ENCODE measurements around the gene IGFBP7. TPM values are rescaled to one million over a fixed set of nuclear protein-coding genes. Genes with fewer than 3 reads are reported as not detected.

IGFBP7 gene
- total and polyA plus RNA-seq, 10 of the 15 experiments (the other 5 are each of a cell fraction or from before 2014, with no cell fraction given), result 0.69 to 1.9 (median 1.4) TPM; not detected in 5

DNA sequence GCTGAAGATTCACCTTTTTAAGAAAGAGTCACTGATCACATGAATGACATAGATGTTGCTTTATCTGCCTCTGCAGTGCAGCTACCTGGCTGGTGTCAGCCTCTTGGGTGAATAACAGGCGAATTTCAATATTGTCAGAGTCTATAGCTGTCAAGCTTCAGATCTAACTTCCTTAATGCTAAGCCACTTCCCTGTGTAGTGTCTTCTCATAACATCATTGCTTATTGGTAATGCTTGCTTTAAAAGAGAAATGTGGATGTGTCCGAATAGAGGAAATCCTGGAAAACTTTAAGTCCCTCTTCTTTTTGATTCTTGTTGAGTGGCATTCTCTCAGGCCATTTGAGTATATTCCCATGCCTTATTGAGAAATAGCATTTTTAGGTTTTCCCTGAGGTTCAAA, 7.3 kb upstream of the IGFBP7 start:
- no peak for ATAC-seq
- Histone ChIP-seq H3K9me3 (replicated peaks; ENCODE audit: control insufficient read depth, insufficient read depth, low read length) (no peaks in the 10 kb centered on the region), H3K4me2 (ENCODE audit: control insufficient read depth, insufficient read depth) (no peak overlapping the region), H3K79me2 (ENCODE audit: control insufficient read depth, insufficient read depth, low read length) (no peaks in the 10 kb centered on the region), H3K4me1 (ENCODE audit: control insufficient read depth, insufficient read depth, low read length) (no peaks in the 10 kb centered on the region), H2AFZ (ENCODE audit: control insufficient read depth, low read depth, low read length) (no peak overlapping the region), H3K27me3 (replicated peaks in 1 of 2; ENCODE audit: control insufficient read depth in 2 of 2, insufficient read depth in 2 of 2, low read length in 1 of 2) (no peaks in the 10 kb centered on the region; a peak in 3 of 4 replicates), H4K20me1 (ENCODE audit: control insufficient read depth, insufficient read depth) (no peaks in the 10 kb centered on the region), H3K9ac (ENCODE audit: control insufficient read depth, insufficient read depth, low read length) (no peak overlapping the region), H3K27ac (ENCODE audit: control insufficient read depth, insufficient read depth) (no peak overlapping the region), H3K4me3 (no peak overlapping the region), H3K36me3 (ENCODE audit: control insufficient read depth in 2 of 2, insufficient read depth in 2 of 2, low read length in 1 of 2) (no peaks in the 10 kb centered on the region)
- 0% methylated on average over 2 of the region's 2 CpGs for WGBS (ENCODE audit: insufficient coverage, insufficient replicate concordance, low lambda C conversion rate, missing lambda C conversion rate)
- ChIA-PET CTCF (no interaction called here), POLR2A (no interaction called here), SMC1A (ENCODE audit: uncharacterized antibody, unreplicated experiment) (no interaction called here), RAD21 (ENCODE audit: unreplicated experiment) (no interaction called here)
- intact Hi-C loops (cut with micrococcal nuclease; ENCODE audit: unreplicated experiment), result no loop called here
- no peak for DNase-seq (ENCODE audit: low read depth, low spot score)
- no TSS peak for BruUV-seq (replicated peaks)
- in situ Hi-C loops (cut with MboI), result no loop called here
- TF ChIP-seq BMI1 (IDR thresholded peaks at IDR 0.05; ENCODE audit: borderline replicate concordance) (no peak), BACH1 (IDR thresholded peaks at IDR 0.05; ENCODE audit: borderline replicate concordance) (no peak), RAD51 (IDR thresholded peaks at IDR 0.05) (no peak), CHD1 (IDR thresholded peaks at IDR 0.05; ENCODE audit: low read depth, low read length) (no peak)
- FAIRE-seq, result no peak

DNA sequence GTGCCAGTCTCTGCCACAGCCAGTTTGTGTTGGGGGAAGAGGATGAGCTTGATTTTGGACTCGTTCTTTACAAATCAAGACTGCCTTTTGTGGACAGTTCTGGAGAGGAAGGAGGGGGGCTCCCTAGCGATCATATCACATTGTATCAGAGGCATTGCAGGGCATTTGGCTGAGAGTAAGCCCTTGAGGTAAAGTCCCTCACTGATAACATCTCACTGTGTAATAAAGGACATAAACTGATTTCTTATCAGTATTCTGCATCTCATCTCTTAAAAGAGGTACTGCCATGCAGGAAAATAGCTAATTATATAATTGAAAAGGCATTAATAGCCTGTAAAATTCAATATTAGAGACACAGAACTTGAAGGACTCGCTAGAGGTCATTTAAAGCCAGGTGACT, 6.1 kb upstream of the IGFBP7 start:
- Histone ChIP-seq H3K79me2 (ENCODE audit: control insufficient read depth, insufficient read depth, low read length) (no peaks in the 10 kb centered on the region), H3K4me2 (ENCODE audit: control insufficient read depth, insufficient read depth) (no peak overlapping the region), H3K9me3 (replicated peaks; ENCODE audit: control insufficient read depth, insufficient read depth, low read length) (no peaks in the 10 kb centered on the region), H2AFZ (ENCODE audit: control insufficient read depth, low read depth, low read length) (no peak overlapping the region), H3K4me3 (no peak overlapping the region), H3K27ac (ENCODE audit: control insufficient read depth, insufficient read depth) (no peak overlapping the region), H3K36me3 (ENCODE audit: control insufficient read depth in 2 of 2, insufficient read depth in 2 of 2, low read length in 1 of 2) (no peaks in the 10 kb centered on the region), H3K9ac (ENCODE audit: control insufficient read depth, insufficient read depth, low read length) (no peak overlapping the region), H3K4me1 (ENCODE audit: control insufficient read depth, insufficient read depth, low read length) (no peaks in the 10 kb centered on the region), H4K20me1 (ENCODE audit: control insufficient read depth, insufficient read depth) (no peaks in the 10 kb centered on the region), H3K27me3 (replicated peaks in 1 of 2; ENCODE audit: control insufficient read depth in 2 of 2, insufficient read depth in 2 of 2, low read length in 1 of 2) (peaks cover 0 to 3% of the 10 kb centered on the region in 2 experiments)
- CTCF ChIA-PET, result no interaction called here
- SMC1A ChIA-PET (ENCODE audit: uncharacterized antibody, unreplicated experiment), result no interaction called here
- POLR2A ChIA-PET, result no interaction called here
- no peak for ATAC-seq
- DNase-seq (ENCODE audit: low read depth, low spot score), result no peak
- BruUV-seq (replicated peaks), result no TSS peak
- FAIRE-seq, result no peak
- WGBS (ENCODE audit: insufficient coverage, insufficient replicate concordance, low lambda C conversion rate, missing lambda C conversion rate), result 2% methylated on average over 3 of the region's 3 CpGs
- in situ Hi-C loops (cut with MboI), result no loop called here
- RAD21 ChIA-PET (ENCODE audit: unreplicated experiment), result no interaction called here
- intact Hi-C loops (cut with micrococcal nuclease; ENCODE audit: unreplicated experiment), result no loop called here
- TF ChIP-seq, protein P1, sequence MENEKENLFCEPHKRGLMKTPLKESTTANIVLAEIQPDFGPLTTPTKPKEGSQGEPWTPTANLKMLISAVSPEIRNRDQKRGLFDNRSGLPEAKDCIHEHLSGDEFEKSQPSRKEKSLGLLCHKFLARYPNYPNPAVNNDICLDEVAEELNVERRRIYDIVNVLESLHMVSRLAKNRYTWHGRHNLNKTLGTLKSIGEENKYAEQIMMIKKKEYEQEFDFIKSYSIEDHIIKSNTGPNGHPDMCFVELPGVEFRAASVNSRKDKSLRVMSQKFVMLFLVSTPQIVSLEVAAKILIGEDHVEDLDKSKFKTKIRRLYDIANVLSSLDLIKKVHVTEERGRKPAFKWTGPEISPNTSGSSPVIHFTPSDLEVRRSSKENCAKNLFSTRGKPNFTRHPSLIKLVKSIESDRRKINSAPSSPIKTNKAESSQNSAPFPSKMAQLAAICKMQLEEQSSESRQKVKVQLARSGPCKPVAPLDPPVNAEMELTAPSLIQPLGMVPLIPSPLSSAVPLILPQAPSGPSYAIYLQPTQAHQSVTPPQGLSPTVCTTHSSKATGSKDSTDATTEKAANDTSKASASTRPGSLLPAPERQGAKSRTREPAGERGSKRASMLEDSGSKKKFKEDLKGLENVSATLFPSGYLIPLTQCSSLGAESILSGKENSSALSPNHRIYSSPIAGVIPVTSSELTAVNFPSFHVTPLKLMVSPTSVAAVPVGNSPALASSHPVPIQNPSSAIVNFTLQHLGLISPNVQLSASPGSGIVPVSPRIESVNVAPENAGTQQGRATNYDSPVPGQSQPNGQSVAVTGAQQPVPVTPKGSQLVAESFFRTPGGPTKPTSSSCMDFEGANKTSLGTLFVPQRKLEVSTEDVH (IDR thresholded peaks at IDR 0.05; ENCODE audit: low read depth, partially characterized antibody), result no peak
- TF ChIP-seq, protein P2, sequence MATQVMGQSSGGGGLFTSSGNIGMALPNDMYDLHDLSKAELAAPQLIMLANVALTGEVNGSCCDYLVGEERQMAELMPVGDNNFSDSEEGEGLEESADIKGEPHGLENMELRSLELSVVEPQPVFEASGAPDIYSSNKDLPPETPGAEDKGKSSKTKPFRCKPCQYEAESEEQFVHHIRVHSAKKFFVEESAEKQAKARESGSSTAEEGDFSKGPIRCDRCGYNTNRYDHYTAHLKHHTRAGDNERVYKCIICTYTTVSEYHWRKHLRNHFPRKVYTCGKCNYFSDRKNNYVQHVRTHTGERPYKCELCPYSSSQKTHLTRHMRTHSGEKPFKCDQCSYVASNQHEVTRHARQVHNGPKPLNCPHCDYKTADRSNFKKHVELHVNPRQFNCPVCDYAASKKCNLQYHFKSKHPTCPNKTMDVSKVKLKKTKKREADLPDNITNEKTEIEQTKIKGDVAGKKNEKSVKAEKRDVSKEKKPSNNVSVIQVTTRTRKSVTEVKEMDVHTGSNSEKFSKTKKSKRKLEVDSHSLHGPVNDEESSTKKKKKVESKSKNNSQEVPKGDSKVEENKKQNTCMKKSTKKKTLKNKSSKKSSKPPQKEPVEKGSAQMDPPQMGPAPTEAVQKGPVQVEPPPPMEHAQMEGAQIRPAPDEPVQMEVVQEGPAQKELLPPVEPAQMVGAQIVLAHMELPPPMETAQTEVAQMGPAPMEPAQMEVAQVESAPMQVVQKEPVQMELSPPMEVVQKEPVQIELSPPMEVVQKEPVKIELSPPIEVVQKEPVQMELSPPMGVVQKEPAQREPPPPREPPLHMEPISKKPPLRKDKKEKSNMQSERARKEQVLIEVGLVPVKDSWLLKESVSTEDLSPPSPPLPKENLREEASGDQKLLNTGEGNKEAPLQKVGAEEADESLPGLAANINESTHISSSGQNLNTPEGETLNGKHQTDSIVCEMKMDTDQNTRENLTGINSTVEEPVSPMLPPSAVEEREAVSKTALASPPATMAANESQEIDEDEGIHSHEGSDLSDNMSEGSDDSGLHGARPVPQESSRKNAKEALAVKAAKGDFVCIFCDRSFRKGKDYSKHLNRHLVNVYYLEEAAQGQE (IDR thresholded peaks at IDR 0.05; ENCODE audit: low read depth, low read length), result no peak
- TF ChIP-seq EGR1 (IDR thresholded peaks at IDR 0.05; ENCODE audit: borderline replicate concordance in 1 of 2, low read depth in 2 of 2, low read length in 2 of 2), result no peak
- TF ChIP-seq CBX3 (IDR thresholded peaks at IDR 0.05; ENCODE audit: borderline replicate concordance, low read depth), result no peak
- no peak for TF ChIP-seq SMAD5 (IDR thresholded peaks at IDR 0.05; ENCODE audit: low read depth)

Data from GM12878 (cell line).